GM23248 (cell line): ENCODE data around the gene SLC19A2.

Experiments
- EZH2 ChIP-seq: fragments of 200-600 bp; sonication (generic); IDR thresholded peaks from 2 replicates; pipeline ENCODE4 v1.6.1; 2018; ENCODE audit warnings: antibody characterized with exemption, mild to moderate bottlenecking; ENCODE audit not compliant: insufficient read depth, poor library complexity, severe bottlenecking
- EZH2phosphoT487 ChIP-seq: fragments of 200-600 bp; sonication (generic); IDR thresholded peaks from 2 replicates; pipeline ENCODE4 v1.6.1; 2018; ENCODE audit warnings: antibody characterized with exemption, moderate library complexity, mild to moderate bottlenecking, low read depth; ENCODE audit not compliant: insufficient read depth

DNA sequence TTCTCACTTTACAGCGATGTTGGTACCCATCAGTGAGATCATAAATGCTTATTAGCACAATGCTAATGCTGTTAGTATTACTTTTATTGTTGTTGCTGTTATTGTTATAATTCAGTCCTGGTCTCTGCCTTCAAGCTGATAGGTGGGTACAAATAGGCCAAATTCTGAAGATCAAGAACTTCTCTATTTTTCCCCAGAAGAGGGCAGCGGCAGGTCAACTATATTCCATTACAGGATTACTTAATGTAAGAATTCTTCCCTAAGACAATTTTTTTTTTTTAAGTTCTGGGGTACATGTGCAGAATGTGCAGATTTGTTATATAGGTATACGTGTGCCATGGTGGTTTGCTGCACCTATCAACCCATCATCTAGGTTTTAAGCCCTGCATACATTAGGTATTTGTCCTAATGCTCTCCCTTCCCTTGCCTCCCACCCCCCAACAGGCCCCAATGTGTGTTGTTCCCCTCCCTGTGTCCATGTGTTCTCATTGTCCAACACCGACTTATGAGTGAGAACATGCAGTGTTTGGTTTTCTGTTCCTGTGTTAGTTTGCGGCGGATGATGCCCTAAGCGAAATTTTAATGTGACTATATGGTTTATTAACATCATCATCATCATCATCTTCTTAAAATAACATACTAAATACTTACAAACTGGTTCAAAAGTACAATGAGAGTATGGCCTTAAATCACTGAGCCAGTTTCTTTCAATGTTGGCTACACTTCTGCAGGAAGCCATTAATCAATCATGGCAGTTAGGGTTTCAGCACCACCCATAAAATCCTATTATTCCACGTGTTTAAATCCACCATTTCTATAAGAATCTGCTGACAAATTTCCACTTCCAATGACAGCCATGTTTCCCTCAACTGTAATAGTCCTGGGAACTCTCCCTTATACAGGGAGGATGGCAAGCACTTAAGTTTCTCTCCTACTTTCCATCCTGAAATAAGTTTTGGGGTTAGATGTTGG lies 19.2 kb downstream of the SLC19A2 start:
- TF ChIP-seq EZH2 (no peak), EZH2phosphoT487 (no peak)
